HepG2 (cell line): ENCODE data around the gene TMCC2. TPM values are rescaled to one million over a fixed set of nuclear protein-coding genes. Genes with fewer than 3 reads are reported as not detected.

ENCODE experiments used
- ATAC-seq: fragments of 200-7000 bp; cut with Tn5 transposase; 3 replicates; pipeline ENCODE4 v1.9.1; 2020; ENCODE audit warnings: mild to moderate bottlenecking, moderate library complexity
- BruUV-seq: library from RNA; stranded (reverse); fragments of 400-500 nt; replicated peaks from 2 replicates; lab custom pipeline; 2021; lab: Mats Ljungman, UMichigan
- CTCF ChIA-PET: fragments of 300-600 bp; formaldehyde crosslinking; extraction: SDS; loops from one replicate; lab custom pipeline; 2021; ENCODE audit warnings: low total read pairs, inconsistent platforms, low intra/inter-chr PET ratio; lab: Yijun Ruan, JAX
- POLR2A ChIA-PET: fragments of 350-600 bp; sonication (Branson Sonifier 250); formaldehyde crosslinking; loops from one replicate; lab custom pipeline; 2020; ENCODE audit warnings: antibody characterized with exemption, inconsistent platforms; lab: Yijun Ruan, JAX
- DNase-seq: peaks from one replicate; pipeline ENCODE4 v3.0.0-alpha.2; 2015; ENCODE audit warnings: low spot score
- FAIRE-seq: peaks from 3 replicates; lab custom pipeline; 2011; peaks lifted over from hg19 to GRCh38; lab: Jason Lieb, UNC
- H2AFZ ChIP-seq: one replicate; pipeline ENCODE4 v1.6.1; 2011; ENCODE audit warnings: low read length, inconsistent platforms
- H3K27ac ChIP-seq: fragments of 300-600 bp; 3 replicates; pipeline ENCODE4 v1.8.0; 2011; ENCODE audit warnings: mixed run types, mild to moderate bottlenecking, mixed read lengths, low read length, inconsistent platforms; ENCODE audit not compliant: insufficient read depth; ENCODE audit errors: extremely low read length
- H3K27me3 ChIP-seq, 2 experiments: fragments of 200-600 bp in 1 of 2; 2 replicates in 1 of 2; 3 replicates in 1 of 2; pipeline versions ENCODE4 v1.6.0 to v1.8.0; 2011; ENCODE audit warnings: low read length in 2 of 2, mild to moderate bottlenecking in 2 of 2, moderate library complexity in 2 of 2, inconsistent platforms in 1 of 2; ENCODE audit not compliant: insufficient read depth in 2 of 2, control insufficient read depth in 1 of 2
- H3K36me3 ChIP-seq, 2 experiments: fragments of 200-600 bp in 1 of 2; replicated peaks in 1 of 2; 2 replicates in 1 of 2; 3 replicates in 1 of 2; pipeline versions ENCODE4 v1.5.1 to v1.8.0; 2011; ENCODE audit warnings: low read length in 2 of 2, inconsistent platforms in 1 of 2; ENCODE audit not compliant: insufficient read depth in 2 of 2, control insufficient read depth in 1 of 2
- H3K4me1 ChIP-seq: 2 replicates; pipeline ENCODE4 v1.5.1; 2012; ENCODE audit warnings: low read length, inconsistent platforms; ENCODE audit not compliant: insufficient read depth
- H3K4me2 ChIP-seq: 2 replicates; pipeline ENCODE4 v1.6.0; 2011; ENCODE audit warnings: low read depth, low read length, inconsistent platforms
- H3K4me3 ChIP-seq, 3 experiments: fragments of 200-600 bp in 1 of 3; sonication (generic), shearing (Covaris generic) in 1 of 3; replicated peaks in 1 of 3; 2 replicates each; pipeline ENCODE4 v1.5.1; 2011 to 2016; ENCODE audit warnings: low read length in 3 of 3, inconsistent platforms in 2 of 3, low read depth in 2 of 3, mild to moderate bottlenecking in 2 of 3, control low read depth in 1 of 3, mixed read lengths in 1 of 3; ENCODE audit not compliant: insufficient read depth in 1 of 3
- H3K79me2 ChIP-seq: one replicate; pipeline ENCODE4 v1.6.1; 2011; ENCODE audit warnings: low read length, inconsistent platforms; ENCODE audit not compliant: insufficient read depth
- H3K9ac ChIP-seq: 2 replicates; pipeline ENCODE4 v1.6.0; 2011; ENCODE audit warnings: mild to moderate bottlenecking, low read depth, low read length, inconsistent platforms; ENCODE audit not compliant: insufficient read depth
- H3K9me3 ChIP-seq: 2 replicates; pipeline ENCODE4 v1.5.1; 2012; ENCODE audit warnings: mild to moderate bottlenecking, low read length
- H4K20me1 ChIP-seq: 2 replicates; pipeline ENCODE4 v1.6.0; 2011; ENCODE audit warnings: inconsistent platforms, mild to moderate bottlenecking, low read length, moderate library complexity; ENCODE audit not compliant: insufficient read depth
- BCL6 ChIP-seq: IDR thresholded peaks from 2 replicates; pipeline ENCODE4 v1.6.1; 2016; ENCODE audit warnings: missing genetic modification reagents, missing compliant biosample characterization
- HOXA9 ChIP-seq: sonication (generic); formaldehyde crosslinking; IDR thresholded peaks from 2 replicates; pipeline ENCODE4 v1.8.1; 2022; ENCODE audit warnings: missing genetic modification reagents, mild to moderate bottlenecking, moderate library complexity, borderline replicate concordance
- JDP2 ChIP-seq: sonication (generic); formaldehyde crosslinking; IDR thresholded peaks from 2 replicates; pipeline ENCODE4 v1.8.1; 2022; ENCODE audit warnings: missing genetic modification reagents, borderline replicate concordance
- KDM4B ChIP-seq: sonication (generic); formaldehyde crosslinking; IDR thresholded peaks from 2 replicates; pipeline ENCODE4 v1.4.0; 2020; ENCODE audit warnings: missing genetic modification reagents
- MED8 ChIP-seq: sonication (generic); formaldehyde crosslinking; IDR thresholded peaks from 2 replicates; pipeline ENCODE4 v1.8.1; 2023; ENCODE audit warnings: mild to moderate bottlenecking, missing genetic modification reagents; ENCODE audit not compliant: insufficient replicate concordance
- NR2F2 ChIP-seq: IDR thresholded peaks from 2 replicates; pipeline ENCODE4 v1.6.1; 2012; ENCODE audit warnings: low read depth, inconsistent platforms, borderline replicate concordance
- SALL1 ChIP-seq: sonication (generic); formaldehyde crosslinking; IDR thresholded peaks from 2 replicates; pipeline ENCODE4 v1.8.0; 2022; ENCODE audit warnings: mild to moderate bottlenecking, missing genetic modification reagents
- ZNF256 ChIP-seq: sonication (generic); formaldehyde crosslinking; conservative IDR thresholded peaks from 2 replicates; pipeline ENCODE4 v1.4.0; 2020; ENCODE audit warnings: missing genetic modification reagents
- WGBS: methylation state at CpG from one replicate; pipeline ENCODE4 v1.1.6; 2017; ENCODE audit warnings: low lambda C conversion rate; 5-methylcytosine and 5-hydroxymethylcytosine counted together
- in situ Hi-C: cut with HindIII; loops from 2 replicates; pipeline ENCODE4 v1.10.0; 2017; ENCODE audit warnings: low pct_unique_long_range_greater_than_20kb; ENCODE audit not compliant: extremely low pct_ligation_motif_present
- intact Hi-C: fragments of 100-400 bp; cut with micrococcal nuclease; formaldehyde crosslinking; loops from one replicate; pipeline ENCODE4 v1.10.0; 2022; ENCODE audit not compliant: unreplicated experiment
- polyA plus RNA-seq, 8 experiments: library from polyadenylated mRNA; depleted of rRNA in 3 of 8; stranded (reverse) in 7 of 8; unstranded in 1 of 8; fragments of >200 nt; fragmentation: Illumina TruSeq in 4 of 8; extraction: Trizol in 4 of 8; gene quantifications; 2 replicates each; pipeline versions ENCODE4 v1.2.1 to v1.2.3, GENCODE V29; 2011 to 2016; ENCODE audit warnings: low read depth in 4 of 8, missing spikeins in 1 of 8, mixed read lengths in 1 of 8; ENCODE audit not compliant: insufficient read depth in 1 of 8
- total RNA-seq, 5 experiments: library from RNA; depleted of rRNA; stranded (reverse); fragments of >200 nt; fragmentation: Illumina TruSeq; extraction: Trizol; gene quantifications; 2 replicates each; pipeline ENCODE4 v1.2.3, GENCODE V29; 2016; ENCODE audit warnings: low read depth in 1 of 5
- TF ChIP-seq, protein P1 (sequence below): sonication (generic); formaldehyde crosslinking; IDR thresholded peaks from 2 replicates; pipeline ENCODE4 v1.5.0; 2020; ENCODE audit warnings: mild to moderate bottlenecking, missing genetic modification reagents, borderline replicate concordance

Gene TMCC2
- total and polyA plus RNA-seq, 2 of the 13 experiments (the other 11 are each of a cell fraction or from before 2014, with no cell fraction given), result 0.12 to 0.24 TPM

DNA sequence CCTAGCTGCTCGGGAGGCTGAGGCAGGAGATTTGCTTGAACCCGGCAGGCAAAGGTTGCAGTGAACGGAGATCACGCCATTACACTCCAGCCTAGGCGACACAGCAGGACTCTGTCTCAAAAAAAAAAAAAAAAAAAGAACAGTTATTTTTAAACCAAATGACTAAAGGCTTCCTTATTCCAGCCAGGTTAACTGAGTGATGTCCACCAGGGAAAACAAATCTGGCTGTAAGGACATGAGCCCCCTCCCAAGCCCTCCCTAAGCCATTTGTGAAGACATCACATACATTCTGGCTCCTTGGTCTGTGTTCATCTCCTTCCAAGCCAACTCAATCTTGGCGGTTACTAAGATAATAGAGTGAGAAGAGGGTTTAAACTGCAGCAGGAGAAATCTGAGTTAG lies 8.2 kb downstream of the TMCC2 start:
- in situ Hi-C loops (no loop called here), intact Hi-C loops (no loop called here)
- no TSS peak for BruUV-seq
- Histone ChIP-seq H3K79me2 (no peaks in the 10 kb centered on the region), H3K27me3 (peaks cover 2 to 56% of the 10 kb centered on the region in 2 experiments; a peak in 4 of 5 replicates), H3K4me1 (no peaks in the 10 kb centered on the region), H3K9ac (no peak overlapping the region), H3K4me2 (no peak overlapping the region), H4K20me1 (no peaks in the 10 kb centered on the region), H3K4me3 (no peak overlapping the region), H3K36me3 (no peaks in the 10 kb centered on the region), H3K9me3 (no peaks in the 10 kb centered on the region), H2AFZ (no peak overlapping the region), H3K27ac (no peak overlapping the region)
- ChIA-PET POLR2A (interaction anchor here (0.7 kb wide), 1 partner anchor 47 kb away, joined by 3 read pairs; no protein-coding TSS in a partner anchor), CTCF (no interaction called here)
- WGBS, result 28% methylated on average over 6 of the region's 6 CpGs
- ATAC-seq (no peak), DNase-seq (no peak), FAIRE-seq (no peak)
- no peak for TF ChIP-seq BCL6 (CRISPR knock-in tag)
- no peak for TF ChIP-seq MED8 (CRISPR knock-in tag)
- no peak for TF ChIP-seq HOXA9
- TF ChIP-seq SALL1 (CRISPR knock-in tag), result no peak
- TF ChIP-seq NR2F2, result no peak
- TF ChIP-seq, protein P1, sequence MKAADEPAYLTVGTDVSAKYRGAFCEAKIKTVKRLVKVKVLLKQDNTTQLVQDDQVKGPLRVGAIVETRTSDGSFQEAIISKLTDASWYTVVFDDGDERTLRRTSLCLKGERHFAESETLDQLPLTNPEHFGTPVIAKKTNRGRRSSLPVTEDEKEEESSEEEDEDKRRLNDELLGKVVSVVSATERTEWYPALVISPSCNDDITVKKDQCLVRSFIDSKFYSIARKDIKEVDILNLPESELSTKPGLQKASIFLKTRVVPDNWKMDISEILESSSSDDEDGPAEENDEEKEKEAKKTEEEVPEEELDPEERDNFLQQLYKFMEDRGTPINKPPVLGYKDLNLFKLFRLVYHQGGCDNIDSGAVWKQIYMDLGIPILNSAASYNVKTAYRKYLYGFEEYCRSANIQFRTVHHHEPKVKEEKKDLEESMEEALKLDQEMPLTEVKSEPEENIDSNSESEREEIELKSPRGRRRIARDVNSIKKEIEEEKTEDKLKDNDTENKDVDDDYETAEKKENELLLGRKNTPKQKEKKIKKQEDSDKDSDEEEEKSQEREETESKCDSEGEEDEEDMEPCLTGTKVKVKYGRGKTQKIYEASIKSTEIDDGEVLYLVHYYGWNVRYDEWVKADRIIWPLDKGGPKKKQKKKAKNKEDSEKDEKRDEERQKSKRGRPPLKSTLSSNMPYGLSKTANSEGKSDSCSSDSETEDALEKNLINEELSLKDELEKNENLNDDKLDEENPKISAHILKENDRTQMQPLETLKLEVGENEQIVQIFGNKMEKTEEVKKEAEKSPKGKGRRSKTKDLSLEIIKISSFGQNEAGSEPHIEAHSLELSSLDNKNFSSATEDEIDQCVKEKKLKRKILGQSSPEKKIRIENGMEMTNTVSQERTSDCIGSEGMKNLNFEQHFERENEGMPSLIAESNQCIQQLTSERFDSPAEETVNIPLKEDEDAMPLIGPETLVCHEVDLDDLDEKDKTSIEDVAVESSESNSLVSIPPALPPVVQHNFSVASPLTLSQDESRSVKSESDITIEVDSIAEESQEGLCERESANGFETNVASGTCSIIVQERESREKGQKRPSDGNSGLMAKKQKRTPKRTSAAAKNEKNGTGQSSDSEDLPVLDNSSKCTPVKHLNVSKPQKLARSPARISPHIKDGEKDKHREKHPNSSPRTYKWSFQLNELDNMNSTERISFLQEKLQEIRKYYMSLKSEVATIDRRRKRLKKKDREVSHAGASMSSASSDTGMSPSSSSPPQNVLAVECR (CRISPR knock-in tag), result no peak
- TF ChIP-seq ZNF256 (CRISPR knock-in tag), result no peak
- no peak for TF ChIP-seq KDM4B
- TF ChIP-seq JDP2, result no peak
